Measurements from ENCODE around the gene SIM2. TPM values are rescaled to one million over a fixed set of nuclear protein-coding genes. Genes with fewer than 3 reads are reported as not detected.

The SIM2 gene
- total and polyA plus RNA-seq, 2 experiments from 2014 or later = 0.16 to 0.49 TPM

- TF ChIP-seq ZNF462 (CRISPR knock-in tag; IDR thresholded peaks at IDR 0.05) (no peak), CREB1 (CRISPR knock-in tag; IDR thresholded peaks at IDR 0.05; ENCODE audit: low read depth) (no peak), NANOG (IDR thresholded peaks at IDR 0.05; ENCODE audit: borderline replicate concordance) (no peak), EZH2 (IDR thresholded peaks at IDR 0.05; ENCODE audit: low read depth, unreplicated experiment) (no peak)
Observed at GRCh38 chr21:36654324-36654723, 44.6 kb upstream of the SIM2 start (continued).

- Histone ChIP-seq H3K79me2 (replicated peaks; ENCODE audit: insufficient read depth) (no peaks in the 10 kb centered on the region), H3K36me3 (ENCODE audit: insufficient read depth) (no peaks in the 10 kb centered on the region), H3K9me2 (ENCODE audit: insufficient read depth) (0 out of 2 replicates have a peak, but pooled peaks cover 7% of the 10 kb centered on the region), H3K4me1 (ENCODE audit: insufficient read depth) (no peaks in the 10 kb centered on the region), H4K20me1 (replicated peaks; ENCODE audit: insufficient read depth) (no peaks in the 10 kb centered on the region), H3K4me3 (no peak overlapping the region), H3K27me3 (ENCODE audit: insufficient read depth) (no peaks in the 10 kb centered on the region), H3K4me2 (no peak overlapping the region), H2AFZ (no peak overlapping the region; the same call in 1 of the 2 replicates), H3F3A (replicated peaks; ENCODE audit: low read depth) (no peaks in the 10 kb centered on the region), H3K27ac (ENCODE audit: low read depth) (no peak overlapping the region)
- H3K4me3 Mint-ChIP-seq = no peak overlapping the region
- DNase-seq (ENCODE audit: low spot score) = no peak
- peaks cover 7% of the 10 kb centered on the region for H3K27me3 Mint-ChIP-seq (ENCODE audit: insufficient read depth, low read depth, poor library complexity)
- H3K4me1 Mint-ChIP-seq = no peaks in the 10 kb centered on the region
- H3K27ac Mint-ChIP-seq = no peak overlapping the region
- H3K36me3 Mint-ChIP-seq (ENCODE audit: low read depth) = no peaks in the 10 kb centered on the region
- no peak for ATAC-seq
- H3K9me3 Mint-ChIP-seq = no peaks in the 10 kb centered on the region; the same call in 2 of the 3 replicates
- TF ChIP-seq POLR2AphosphoS5 (IDR thresholded peaks at IDR 0.05; ENCODE audit: low read depth) (no peak), CREB1 (CRISPR knock-in tag; IDR thresholded peaks at IDR 0.05; ENCODE audit: low read depth) (no peak), EZH2 (IDR thresholded peaks at IDR 0.05; ENCODE audit: low read depth, unreplicated experiment) (no peak), JUNB (IDR thresholded peaks at IDR 0.05; ENCODE audit: unreplicated experiment) (no peak), CTCF (conservative IDR thresholded peaks at IDR 0.05; ENCODE audit: low read depth in 2 of 2) (no peak), STAT1 (IDR thresholded peaks at IDR 0.05; ENCODE audit: unreplicated experiment) (no peak), ZNF331 (CRISPR knock-in tag; IDR thresholded peaks at IDR 0.05; ENCODE audit: low read depth) (no peak)
- TF ChIP-seq, protein P1, sequence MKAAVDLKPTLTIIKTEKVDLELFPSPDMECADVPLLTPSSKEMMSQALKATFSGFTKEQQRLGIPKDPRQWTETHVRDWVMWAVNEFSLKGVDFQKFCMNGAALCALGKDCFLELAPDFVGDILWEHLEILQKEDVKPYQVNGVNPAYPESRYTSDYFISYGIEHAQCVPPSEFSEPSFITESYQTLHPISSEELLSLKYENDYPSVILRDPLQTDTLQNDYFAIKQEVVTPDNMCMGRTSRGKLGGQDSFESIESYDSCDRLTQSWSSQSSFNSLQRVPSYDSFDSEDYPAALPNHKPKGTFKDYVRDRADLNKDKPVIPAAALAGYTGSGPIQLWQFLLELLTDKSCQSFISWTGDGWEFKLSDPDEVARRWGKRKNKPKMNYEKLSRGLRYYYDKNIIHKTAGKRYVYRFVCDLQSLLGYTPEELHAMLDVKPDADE (IDR thresholded peaks at IDR 0.05) = no peak
Observed at GRCh38 chr21:36654796-36655325, 44.1 kb upstream of the SIM2 start.
